Measurements from ENCODE around the gene GFAP.

DNA sequence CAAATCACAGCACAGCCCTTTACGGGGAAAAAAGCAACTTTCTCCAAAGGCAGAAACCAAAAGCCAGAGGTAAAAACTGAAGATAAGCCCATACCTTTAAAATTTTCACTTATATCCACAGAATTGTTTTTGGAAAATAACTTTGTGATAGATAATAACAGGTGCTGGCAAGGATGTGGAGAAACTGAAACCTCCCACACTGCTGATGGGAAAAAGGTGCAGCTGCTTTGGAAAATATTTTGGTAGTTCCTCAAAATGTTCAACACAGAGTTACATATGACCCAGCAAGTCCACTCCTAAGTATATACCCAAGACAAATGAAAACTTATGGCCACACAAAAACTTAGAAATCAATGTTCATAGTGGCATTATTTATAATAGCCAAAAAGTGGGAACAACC is 28.3 kb downstream of the GFAP start:
- TF ChIP-seq, protein P1, sequence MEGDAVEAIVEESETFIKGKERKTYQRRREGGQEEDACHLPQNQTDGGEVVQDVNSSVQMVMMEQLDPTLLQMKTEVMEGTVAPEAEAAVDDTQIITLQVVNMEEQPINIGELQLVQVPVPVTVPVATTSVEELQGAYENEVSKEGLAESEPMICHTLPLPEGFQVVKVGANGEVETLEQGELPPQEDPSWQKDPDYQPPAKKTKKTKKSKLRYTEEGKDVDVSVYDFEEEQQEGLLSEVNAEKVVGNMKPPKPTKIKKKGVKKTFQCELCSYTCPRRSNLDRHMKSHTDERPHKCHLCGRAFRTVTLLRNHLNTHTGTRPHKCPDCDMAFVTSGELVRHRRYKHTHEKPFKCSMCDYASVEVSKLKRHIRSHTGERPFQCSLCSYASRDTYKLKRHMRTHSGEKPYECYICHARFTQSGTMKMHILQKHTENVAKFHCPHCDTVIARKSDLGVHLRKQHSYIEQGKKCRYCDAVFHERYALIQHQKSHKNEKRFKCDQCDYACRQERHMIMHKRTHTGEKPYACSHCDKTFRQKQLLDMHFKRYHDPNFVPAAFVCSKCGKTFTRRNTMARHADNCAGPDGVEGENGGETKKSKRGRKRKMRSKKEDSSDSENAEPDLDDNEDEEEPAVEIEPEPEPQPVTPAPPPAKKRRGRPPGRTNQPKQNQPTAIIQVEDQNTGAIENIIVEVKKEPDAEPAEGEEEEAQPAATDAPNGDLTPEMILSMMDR (IDR thresholded peaks at IDR 0.05; ENCODE audit: insufficient read depth, low read length, poor library complexity, severe bottlenecking): no peak
- no peak for TF ChIP-seq EZH2phosphoT487 (conservative IDR thresholded peaks at IDR 0.05; ENCODE audit: low read length)
